MG63 (cell line): Measurements from ENCODE around the gene ATRNL1. TPM values are rescaled to one million over a fixed set of nuclear protein-coding genes. Genes with fewer than 3 reads are reported as not detected.
A peak's percentile ranks its signal among the peaks of the same experiment; 100 is the strongest.

Source experiments
- DNase-seq: peaks from one replicate; pipeline ENCODE4 v3.0.0-alpha.2; 2020
- H3K27me3 ChIP-seq: fragments of 250-450 bp; sonication (Bioruptor Pico); 2 replicates; pipeline ENCODE4 v1.5.1; 2020; ENCODE audit warnings: mild to moderate bottlenecking, moderate library complexity
- H3K36me3 ChIP-seq: fragments of 250-450 bp; sonication (Bioruptor Pico); 2 replicates; pipeline ENCODE4 v1.5.1; 2020; ENCODE audit warnings: mild to moderate bottlenecking, moderate library complexity
- H3K4me3 ChIP-seq: fragments of 250-450 bp; sonication (Bioruptor Pico); 2 replicates; pipeline ENCODE4 v1.5.1; 2020; ENCODE audit warnings: mild to moderate bottlenecking, moderate library complexity
- H3K9me3 ChIP-seq: fragments of 250-450 bp; sonication (Bioruptor Pico); 2 replicates; pipeline ENCODE4 v1.5.1; 2020; ENCODE audit warnings: mild to moderate bottlenecking, moderate library complexity
- total RNA-seq: library from RNA; depleted of rRNA; stranded (reverse); fragments of >200 nt; shearing (Covaris generic); gene quantifications from 2 replicates; pipeline ENCODE4 v1.2.3, GENCODE V29; 2014; ENCODE audit warnings: low replicate concordance; rRNA removed

The ATRNL1 gene
- 0.79 and 1.7 TPM in 2 replicates for total RNA-seq

- peak within 1 kb of the TSS; percentile 55 for H3K4me3 ChIP-seq
- no peaks in the 10 kb centered on the region; the same call in 1 of the 2 replicates for H3K9me3 ChIP-seq
- peaks cover 32% of the 10 kb centered on the region for H3K27me3 ChIP-seq
- no peaks in the 10 kb centered on the region for H3K36me3 ChIP-seq
- DNase-seq, result peak; percentile 42
Observed at GRCh38 chr10:115093286-115093775, at the start of gene ATRNL1. Gene ATRNL1 (plus strand): TSS chr10:115093365. CDS start chr10:115093751, 386 bp downstream.

GRCh38 chr10:115043719-115044118 lies 49.4 kb upstream of the ATRNL1 start:
- Histone ChIP-seq H3K4me3 (no peak overlapping the region), H3K9me3 (no peaks in the 10 kb centered on the region), H3K27me3 (no peaks in the 10 kb centered on the region; the same call in 1 of the 2 replicates), H3K36me3 (no peaks in the 10 kb centered on the region)
- DNase-seq, result no peak

GRCh38 chr10:115044891-115045290 lies 48.3 kb upstream of the ATRNL1 start:
- Histone ChIP-seq H3K9me3 (no peaks in the 10 kb centered on the region), H3K36me3 (no peaks in the 10 kb centered on the region), H3K4me3 (no peak overlapping the region), H3K27me3 (no peaks in the 10 kb centered on the region; the same call in 1 of the 2 replicates)
- DNase-seq, result no peak

- no peak for DNase-seq
- Histone ChIP-seq H3K9me3 (no peaks in the 10 kb centered on the region), H3K4me3 (no peak overlapping the region), H3K27me3 (no peaks in the 10 kb centered on the region; the same call in 1 of the 2 replicates), H3K36me3 (no peaks in the 10 kb centered on the region)
Observed at GRCh38 chr10:115045499-115045898, 47.7 kb upstream of the ATRNL1 start.

GRCh38 chr10:115046686-115047236 lies 46.4 kb upstream of the ATRNL1 start:
- H3K9me3 ChIP-seq, result no peaks in the 10 kb centered on the region
- no peaks in the 10 kb centered on the region for H3K36me3 ChIP-seq
- DNase-seq, result no peak
- H3K4me3 ChIP-seq, result no peak overlapping the region
- H3K27me3 ChIP-seq, result no peaks in the 10 kb centered on the region; the same call in 1 of the 2 replicates

- Histone ChIP-seq H3K27me3 (no peaks in the 10 kb centered on the region; the same call in 1 of the 2 replicates), H3K9me3 (no peaks in the 10 kb centered on the region), H3K36me3 (no peaks in the 10 kb centered on the region), H3K4me3 (no peak overlapping the region)
- DNase-seq, result no peak
Observed at GRCh38 chr10:115047705-115048104, 45.5 kb upstream of the ATRNL1 start.

- H3K9me3 ChIP-seq, result no peaks in the 10 kb centered on the region
Observed at GRCh38 chr10:115049318-115049717, 43.8 kb upstream of the ATRNL1 start.

GRCh38 chr10:115049960-115050359 lies 43.2 kb upstream of the ATRNL1 start:
- DNase-seq, result no peak
- no peaks in the 10 kb centered on the region; the same call in 1 of the 2 replicates for H3K27me3 ChIP-seq
- no peaks in the 10 kb centered on the region for H3K9me3 ChIP-seq
- no peak overlapping the region for H3K4me3 ChIP-seq
- no peaks in the 10 kb centered on the region for H3K36me3 ChIP-seq

More at GRCh38 chr10:115049318-115049717, 43.8 kb upstream of the ATRNL1 start:
- H3K4me3 ChIP-seq, result no peak overlapping the region
- H3K36me3 ChIP-seq, result no peaks in the 10 kb centered on the region
- no peak for DNase-seq
- no peaks in the 10 kb centered on the region; the same call in 1 of the 2 replicates for H3K27me3 ChIP-seq

GRCh38 chr10:115050375-115051010 lies 42.7 kb upstream of the ATRNL1 start:
- no peak for DNase-seq
- H3K9me3 ChIP-seq, result no peaks in the 10 kb centered on the region
- H3K4me3 ChIP-seq, result no peak overlapping the region
- H3K27me3 ChIP-seq, result no peaks in the 10 kb centered on the region
- H3K36me3 ChIP-seq, result no peaks in the 10 kb centered on the region

- Histone ChIP-seq H3K9me3 (no peaks in the 10 kb centered on the region), H3K27me3 (no peaks in the 10 kb centered on the region), H3K36me3 (no peaks in the 10 kb centered on the region), H3K4me3 (no peak overlapping the region)
- DNase-seq, result no peak
Observed at GRCh38 chr10:115051216-115051615, 41.9 kb upstream of the ATRNL1 start.

- no peak for DNase-seq
- Histone ChIP-seq H3K9me3 (no peaks in the 10 kb centered on the region), H3K27me3 (no peaks in the 10 kb centered on the region), H3K4me3 (no peak overlapping the region), H3K36me3 (no peaks in the 10 kb centered on the region)
Observed at GRCh38 chr10:115052226-115052625, 40.9 kb upstream of the ATRNL1 start.

- Histone ChIP-seq H3K4me3 (no peak overlapping the region), H3K36me3 (no peaks in the 10 kb centered on the region), H3K9me3 (no peaks in the 10 kb centered on the region), H3K27me3 (no peaks in the 10 kb centered on the region)
- no peak for DNase-seq
Observed at GRCh38 chr10:115052728-115053127, 40.4 kb upstream of the ATRNL1 start.

GRCh38 chr10:115056186-115056585 lies 37.0 kb upstream of the ATRNL1 start:
- H3K4me3 ChIP-seq, result no peak overlapping the region
- H3K36me3 ChIP-seq, result no peaks in the 10 kb centered on the region
- no peak for DNase-seq
- H3K9me3 ChIP-seq, result no peaks in the 10 kb centered on the region
- H3K27me3 ChIP-seq, result no peaks in the 10 kb centered on the region

- Histone ChIP-seq H3K4me3 (no peak overlapping the region), H3K36me3 (no peaks in the 10 kb centered on the region), H3K9me3 (no peaks in the 10 kb centered on the region), H3K27me3 (peaks cover 6% of the 10 kb centered on the region; the same call in 1 of the 2 replicates)
- DNase-seq, result no peak
Observed at GRCh38 chr10:115059301-115059898, 33.8 kb upstream of the ATRNL1 start.

- peaks cover 13% of the 10 kb centered on the region; the same call in 1 of the 2 replicates for H3K27me3 ChIP-seq
- H3K36me3 ChIP-seq, result no peaks in the 10 kb centered on the region
- DNase-seq, result no peak
- H3K4me3 ChIP-seq, result no peak overlapping the region
- no peaks in the 10 kb centered on the region for H3K9me3 ChIP-seq
Observed at GRCh38 chr10:115063701-115064658, 29.2 kb upstream of the ATRNL1 start.

- no peaks in the 10 kb centered on the region for H3K9me3 ChIP-seq
- DNase-seq, result no peak
- peaks cover 13% of the 10 kb centered on the region; the same call in 1 of the 2 replicates for H3K27me3 ChIP-seq
- H3K4me3 ChIP-seq, result no peak overlapping the region
- no peaks in the 10 kb centered on the region for H3K36me3 ChIP-seq
Observed at GRCh38 chr10:115065801-115066200, 27.4 kb upstream of the ATRNL1 start.
